Prostate gland (tissue), 2 donors: ENCODE measurements around the gene ICA1.

Experiments used
- POLR2AphosphoS5 ChIP-seq: sonication (generic); formaldehyde crosslinking; IDR thresholded peaks from one replicate; pipeline ENCODE4 v1.6.1; 2017; ENCODE audit warnings: antibody characterized with exemption
- TF ChIP-seq, protein P1 (sequence below), 4 experiments: fragments of 200-600 bp in 2 of 4; fragments of 450-650 bp in 2 of 4; sonication (generic) in 2 of 4; IDR thresholded peaks; 1 replicate in 3 of 4; 2 replicates in 1 of 4; pipeline ENCODE4 v1.5.1; 2016 to 2019; ENCODE audit warnings: antibody characterized with exemption in 4 of 4, mild to moderate bottlenecking in 2 of 4, moderate library complexity in 2 of 4

DNA sequence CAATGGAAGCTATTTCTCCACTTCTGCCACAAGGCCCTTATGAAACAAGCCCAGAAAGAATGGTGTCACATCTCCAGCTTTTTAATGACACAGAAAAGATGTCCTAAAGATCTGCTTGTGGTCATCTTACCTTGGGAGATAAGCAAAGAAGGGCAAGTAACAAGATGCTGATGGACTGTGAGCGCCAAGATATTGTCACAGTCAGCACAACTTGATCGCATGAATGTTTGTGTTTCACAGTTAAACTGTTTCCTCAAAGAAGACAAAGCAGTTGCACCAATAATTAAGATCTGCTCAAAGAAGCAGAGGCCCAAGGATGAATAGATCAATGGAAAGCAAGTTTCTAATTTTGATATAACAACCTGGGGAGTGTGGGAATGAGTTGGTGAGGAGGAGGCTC is 15.9 kb downstream of the ICA1 start:
- TF ChIP-seq, protein P1, sequence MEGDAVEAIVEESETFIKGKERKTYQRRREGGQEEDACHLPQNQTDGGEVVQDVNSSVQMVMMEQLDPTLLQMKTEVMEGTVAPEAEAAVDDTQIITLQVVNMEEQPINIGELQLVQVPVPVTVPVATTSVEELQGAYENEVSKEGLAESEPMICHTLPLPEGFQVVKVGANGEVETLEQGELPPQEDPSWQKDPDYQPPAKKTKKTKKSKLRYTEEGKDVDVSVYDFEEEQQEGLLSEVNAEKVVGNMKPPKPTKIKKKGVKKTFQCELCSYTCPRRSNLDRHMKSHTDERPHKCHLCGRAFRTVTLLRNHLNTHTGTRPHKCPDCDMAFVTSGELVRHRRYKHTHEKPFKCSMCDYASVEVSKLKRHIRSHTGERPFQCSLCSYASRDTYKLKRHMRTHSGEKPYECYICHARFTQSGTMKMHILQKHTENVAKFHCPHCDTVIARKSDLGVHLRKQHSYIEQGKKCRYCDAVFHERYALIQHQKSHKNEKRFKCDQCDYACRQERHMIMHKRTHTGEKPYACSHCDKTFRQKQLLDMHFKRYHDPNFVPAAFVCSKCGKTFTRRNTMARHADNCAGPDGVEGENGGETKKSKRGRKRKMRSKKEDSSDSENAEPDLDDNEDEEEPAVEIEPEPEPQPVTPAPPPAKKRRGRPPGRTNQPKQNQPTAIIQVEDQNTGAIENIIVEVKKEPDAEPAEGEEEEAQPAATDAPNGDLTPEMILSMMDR (IDR thresholded peaks at IDR 0.05), result no peak
- TF ChIP-seq POLR2AphosphoS5, result no peak
